ENCODE data around the gene NDC1.

Gene NDC1

GRCh38 chr1:53731779-53732305 lies 106.3 kb downstream of the NDC1 start:
- no peak for TF ChIP-seq ZFP3 (CRISPR knock-in tag; IDR thresholded peaks at IDR 0.05)
- TF ChIP-seq ZNF70 (CRISPR knock-in tag; IDR thresholded peaks at IDR 0.05): no peak
- TF ChIP-seq TCF4 (CRISPR knock-in tag; IDR thresholded peaks at IDR 0.05; ENCODE audit: borderline replicate concordance): no peak
- no peak for TF ChIP-seq PATZ1 (CRISPR knock-in tag; IDR thresholded peaks at IDR 0.05; ENCODE audit: borderline replicate concordance)
- no peak for TF ChIP-seq TSHZ2 (CRISPR knock-in tag; IDR thresholded peaks at IDR 0.05)
- TF ChIP-seq ZNF565 (CRISPR knock-in tag; conservative IDR thresholded peaks at IDR 0.05; ENCODE audit: low read depth): no peak
- no peak for TF ChIP-seq CSDC2 (CRISPR knock-in tag; IDR thresholded peaks at IDR 0.05)
- TF ChIP-seq RARB (CRISPR knock-in tag; IDR thresholded peaks at IDR 0.05): no peak
- TF ChIP-seq ZFP30 (CRISPR knock-in tag; IDR thresholded peaks at IDR 0.05): no peak
- TF ChIP-seq CREB5 (CRISPR knock-in tag; IDR thresholded peaks at IDR 0.05; ENCODE audit: low read depth): no peak
- TF ChIP-seq POU6F1 (CRISPR knock-in tag; IDR thresholded peaks at IDR 0.05; ENCODE audit: borderline replicate concordance, low read depth): no peak
- TF ChIP-seq ZNF8 (CRISPR knock-in tag; IDR thresholded peaks at IDR 0.05): no peak
- no peak for ATAC-seq

- ATAC-seq: no peak
Observed at GRCh38 chr1:53731043-53731600, 107.0 kb downstream of the NDC1 start.

More at GRCh38 chr1:53731043-53731600, 107.0 kb downstream of the NDC1 start:
- TF ChIP-seq TSHZ2 (CRISPR knock-in tag; IDR thresholded peaks at IDR 0.05) (no peak), ZNF8 (CRISPR knock-in tag; IDR thresholded peaks at IDR 0.05) (no peak), ISL1 (CRISPR knock-in tag; IDR thresholded peaks at IDR 0.05) (no peak), TOX (CRISPR knock-in tag; IDR thresholded peaks at IDR 0.05; ENCODE audit: borderline replicate concordance) (no peak), GLIS3 (CRISPR knock-in tag; IDR thresholded peaks at IDR 0.05) (no peak), SNAI2 (CRISPR knock-in tag; IDR thresholded peaks at IDR 0.05) (no peak), ZNF70 (CRISPR knock-in tag; IDR thresholded peaks at IDR 0.05) (no peak), ZFP30 (CRISPR knock-in tag; IDR thresholded peaks at IDR 0.05) (no peak), RARB (CRISPR knock-in tag; IDR thresholded peaks at IDR 0.05) (no peak), POU6F1 (CRISPR knock-in tag; IDR thresholded peaks at IDR 0.05; ENCODE audit: borderline replicate concordance, low read depth) (no peak), ARNTL (CRISPR knock-in tag; IDR thresholded peaks at IDR 0.05; ENCODE audit: borderline replicate concordance, low read depth) (no peak), ZC3H10 (CRISPR knock-in tag; IDR thresholded peaks at IDR 0.05) (no peak), BACH2 (CRISPR knock-in tag; IDR thresholded peaks at IDR 0.05; ENCODE audit: borderline replicate concordance) (no peak), ESRRG (CRISPR knock-in tag; IDR thresholded peaks at IDR 0.05) (no peak), ZNF565 (CRISPR knock-in tag; conservative IDR thresholded peaks at IDR 0.05; ENCODE audit: low read depth) (no peak)

Measured in SK-N-SH treated with all-trans-retinoic acid at 6 μM for 48 hours (cell line).